GM18951 (cell line): ENCODE measurements around the gene ZHX3.
"Not testable (repeated sequence)": the region's sequence is repeated elsewhere in the genome, so short reads cannot be mapped to it uniquely, and the experiment has no call there.

Experiments used
- POLR2A ChIP-seq: IDR thresholded peaks from 4 replicates; pipeline ENCODE4 v1.6.1; 2011; ENCODE audit warnings: mild to moderate bottlenecking; ENCODE audit not compliant: insufficient read length, insufficient read depth; ENCODE audit errors: extremely low read depth
- in situ Hi-C: fragments of 300-500 bp; cut with MboI; formaldehyde crosslinking; loops from one replicate; pipeline ENCODE4 v1.12.0; 2022; ENCODE audit warnings: low sequenced_read_pairs, mixed read lengths, inconsistent platforms; ENCODE audit not compliant: unreplicated experiment

Gene ZHX3

GRCh38 chr20:41314386-41314785 is 3.1 kb downstream of the ZHX3 start:
- in situ Hi-C loops: no loop called here
- TF ChIP-seq POLR2A: no peak

- in situ Hi-C loops: not testable (repeated sequence)
These were observed 5.5 kb downstream of the ZHX3 start for GRCh38 chr20:41312009-41312408.

GRCh38 chr20:41309817-41310216 is 7.7 kb downstream of the ZHX3 start:
- in situ Hi-C loops: no loop called here
- TF ChIP-seq POLR2A: no peak

- in situ Hi-C loops: no loop called here
- no peak for TF ChIP-seq POLR2A
These were observed 8.7 kb downstream of the ZHX3 start for GRCh38 chr20:41308726-41309413.

GRCh38 chr20:41308290-41308711 is 9.2 kb downstream of the ZHX3 start:
- no peak for TF ChIP-seq POLR2A
- in situ Hi-C loops: no loop called here

GRCh38 chr20:41307021-41307420 is 10.5 kb downstream of the ZHX3 start:
- no peak for TF ChIP-seq POLR2A
- in situ Hi-C loops: no loop called here

- no peak for TF ChIP-seq POLR2A
- in situ Hi-C loops: no loop called here
These were observed 11.3 kb downstream of the ZHX3 start for GRCh38 chr20:41306061-41306727.

- TF ChIP-seq POLR2A: no peak
- in situ Hi-C loops: no loop called here
These were observed 13.0 kb downstream of the ZHX3 start for GRCh38 chr20:41304424-41305079.

- in situ Hi-C loops: no loop called here
- TF ChIP-seq POLR2A: no peak
These were observed 13.5 kb downstream of the ZHX3 start for GRCh38 chr20:41304002-41304401.

GRCh38 chr20:41300886-41301285 is 16.6 kb downstream of the ZHX3 start:
- in situ Hi-C loops: no loop called here
- no peak for TF ChIP-seq POLR2A

- in situ Hi-C loops: no loop called here
- no peak for TF ChIP-seq POLR2A
These were observed 17.1 kb downstream of the ZHX3 start for GRCh38 chr20:41300383-41300782.

- in situ Hi-C loops: no loop called here
- TF ChIP-seq POLR2A: no peak
These were observed 17.6 kb downstream of the ZHX3 start for GRCh38 chr20:41299899-41300298.

GRCh38 chr20:41293269-41294037 is 24.1 kb downstream of the ZHX3 start:
- in situ Hi-C loops: no loop called here

More at GRCh38 chr20:41293269-41294037, 24.1 kb downstream of the ZHX3 start:
- TF ChIP-seq POLR2A: no peak
